ENCODE data around the gene MED14.
A peak's percentile ranks its signal among the peaks of the same experiment; 100 is the strongest.
"Not testable (repeated sequence)": the region's sequence is repeated elsewhere in the genome, so short reads cannot be mapped to it uniquely, and the experiment has no call there.

Gene MED14

DNA sequence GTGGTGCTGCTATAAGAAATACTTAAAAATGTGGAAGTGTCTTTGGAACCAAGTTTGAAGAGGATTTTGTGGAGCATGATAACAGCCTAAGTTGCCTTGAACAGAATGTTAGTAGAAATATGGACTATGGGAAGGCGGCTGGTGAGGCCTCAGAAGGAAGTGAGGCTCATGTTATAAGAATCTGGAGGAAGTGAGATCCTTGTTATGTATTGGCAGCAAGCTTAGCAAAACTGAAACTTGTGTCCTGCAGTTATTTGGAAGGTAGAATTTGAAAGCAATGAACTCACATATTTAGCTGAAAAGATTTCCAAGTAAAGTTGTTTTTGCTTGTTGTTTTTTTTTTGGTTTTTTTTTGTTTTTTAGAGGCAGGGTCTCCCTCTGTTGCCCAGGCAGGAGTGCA, 13.6 kb upstream of the MED14 start:
- DNase-seq (ENCODE audit: low spot score in 2 of 2) (no peak), ATAC-seq (no peak)
- H3K4me3 Mint-ChIP-seq, result no peak overlapping the region
- H3K9me3 Mint-ChIP-seq, result peaks cover 3% of the 10 kb centered on the region
- H3K4me1 Mint-ChIP-seq, result no peaks in the 10 kb centered on the region
- H3K27ac Mint-ChIP-seq, result no peak overlapping the region
- H3K36me3 Mint-ChIP-seq, result no peaks in the 10 kb centered on the region

DNA sequence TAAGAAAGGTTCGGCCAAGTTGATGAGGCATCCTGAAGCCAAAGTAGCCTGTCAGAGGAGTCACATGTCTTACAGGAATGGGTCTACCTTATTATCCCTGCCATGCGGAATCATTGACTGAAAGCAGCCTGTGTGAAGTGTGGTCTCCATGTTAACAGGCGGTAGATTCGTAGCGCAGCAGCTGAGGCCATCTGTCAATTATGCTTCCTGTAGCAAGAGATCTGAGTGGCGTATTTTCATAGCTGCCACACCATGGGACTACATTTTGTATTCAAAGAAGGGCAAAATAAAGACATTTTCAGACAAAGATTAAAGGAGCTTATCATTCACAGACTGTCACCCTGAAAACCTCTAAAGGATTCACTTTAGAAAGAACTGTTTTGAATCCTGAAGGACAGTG, 11.2 kb upstream of the MED14 start:
- H3K27ac Mint-ChIP-seq, result no peak overlapping the region
- H3K4me1 Mint-ChIP-seq, result no peaks in the 10 kb centered on the region
- no peak for DNase-seq (ENCODE audit: low spot score in 2 of 2)
- H3K9me3 Mint-ChIP-seq, result peaks cover 3% of the 10 kb centered on the region
- no peak overlapping the region for H3K4me3 Mint-ChIP-seq
- no peak for ATAC-seq
- H3K36me3 Mint-ChIP-seq, result no peaks in the 10 kb centered on the region

DNA sequence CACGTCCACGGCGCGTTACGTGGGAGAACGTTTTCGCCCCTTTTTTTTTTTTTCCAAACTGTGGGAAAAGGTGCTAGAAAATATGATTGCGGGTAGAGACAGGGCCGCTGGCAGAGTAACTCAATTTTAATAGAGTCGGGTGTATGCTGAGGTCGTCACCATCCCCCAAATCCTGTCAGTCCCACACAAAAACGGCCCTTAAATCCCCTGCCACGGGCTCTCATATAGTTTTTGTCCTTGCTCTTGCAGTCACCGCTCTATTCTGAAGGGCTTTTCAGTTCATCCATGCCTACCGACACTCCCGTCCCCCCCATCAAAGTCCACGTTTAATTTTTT, 796 bp upstream of the MED14 start:
- peaks cover 17% of the 10 kb centered on the region for H3K4me1 Mint-ChIP-seq
- H3K9me3 Mint-ChIP-seq, result no peaks in the 10 kb centered on the region
- ATAC-seq (peak; percentile 1), DNase-seq (ENCODE audit: low spot score in 2 of 2) (no peak)
- H3K36me3 Mint-ChIP-seq, result peaks cover 19% of the 10 kb centered on the region
- H3K27ac Mint-ChIP-seq, result peak overlapping the region; percentile 94
- H3K4me3 Mint-ChIP-seq, result peak overlapping the region; percentile 76

DNA sequence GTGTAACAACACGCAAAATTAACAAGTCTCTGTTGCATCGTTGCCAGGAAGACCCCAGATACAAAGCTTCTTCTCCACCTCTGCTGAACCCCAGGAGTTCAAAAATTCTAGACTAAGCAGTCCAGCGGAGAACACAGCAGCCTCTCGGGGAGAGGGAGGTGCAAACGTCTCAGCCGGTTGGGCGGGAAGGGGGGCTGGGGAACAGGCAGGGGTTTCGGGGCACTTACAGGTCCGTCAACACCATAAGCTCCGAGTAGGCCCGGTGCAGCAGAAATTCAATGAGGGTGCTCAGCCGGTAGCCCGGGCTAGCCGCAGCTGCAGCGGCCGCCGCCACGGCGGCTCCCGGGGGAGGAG, 394 bp downstream of the MED14 start:
- peaks cover 28% of the 10 kb centered on the region for H3K4me1 Mint-ChIP-seq
- H3K36me3 Mint-ChIP-seq, result peaks cover 19% of the 10 kb centered on the region
- H3K9me3 Mint-ChIP-seq, result no peaks in the 10 kb centered on the region
- H3K4me3 Mint-ChIP-seq, result peak overlapping the region; percentile 76
- ATAC-seq (peak; percentile 14), DNase-seq (ENCODE audit: low spot score in 2 of 2) (no peak)
- H3K27ac Mint-ChIP-seq, result peak overlapping the region; percentile 94

DNA sequence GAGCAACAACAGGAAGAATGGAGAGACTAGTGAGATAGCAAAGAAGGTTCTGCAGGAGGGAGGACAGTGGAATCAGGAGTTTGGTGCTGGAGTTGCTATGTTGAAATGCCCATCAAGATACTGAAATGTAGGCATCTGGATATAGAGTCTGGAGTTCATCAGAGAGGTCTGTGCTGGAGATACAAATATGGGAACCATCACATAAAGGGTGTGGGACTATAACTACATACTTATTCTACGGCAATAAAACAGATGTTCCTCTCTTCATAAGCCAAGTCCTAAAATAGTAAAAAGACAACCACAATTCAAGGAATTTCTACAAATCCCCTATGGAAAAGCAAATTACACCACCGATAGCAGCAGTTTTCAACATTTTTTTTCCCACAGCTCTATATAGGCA, 1.6 kb downstream of the MED14 start:
- no peak overlapping the region for H3K27ac Mint-ChIP-seq
- DNase-seq (ENCODE audit: low spot score in 2 of 2), result no peak
- H3K9me3 Mint-ChIP-seq, result no peaks in the 10 kb centered on the region
- ATAC-seq, result no peak
- peaks cover 22% of the 10 kb centered on the region for H3K36me3 Mint-ChIP-seq
- peak overlapping the region; percentile 76 for H3K4me3 Mint-ChIP-seq
- peaks cover 32% of the 10 kb centered on the region for H3K4me1 Mint-ChIP-seq

DNA sequence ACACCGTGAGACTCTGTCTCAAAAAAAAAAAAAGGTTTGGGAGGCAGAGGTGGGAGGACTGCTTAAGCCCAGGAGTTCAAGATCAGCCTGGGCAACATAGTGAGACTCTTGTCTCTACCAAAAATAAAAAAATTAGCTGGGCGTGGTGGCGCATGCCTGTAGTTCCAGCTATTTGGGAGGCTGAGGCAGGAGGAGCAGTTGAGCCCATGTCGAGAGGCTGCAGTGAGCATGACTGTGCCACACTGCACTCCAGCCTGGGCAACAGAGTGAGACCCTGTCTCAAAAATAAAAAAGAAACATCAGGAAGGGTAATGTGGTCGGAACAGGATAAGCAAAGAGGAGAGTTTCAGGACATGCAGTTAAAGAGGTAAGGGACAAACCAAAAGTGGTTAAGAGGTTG, 2.8 kb downstream of the MED14 start:
- not testable (repeated sequence) for ATAC-seq; H3K27ac Mint-ChIP-seq; H3K9me3 Mint-ChIP-seq; DNase-seq (ENCODE audit: low spot score in 2 of 2)
- Mint-ChIP-seq H3K4me3 (peak overlapping the region; percentile 76), H3K4me1 (peaks cover 40% of the 10 kb centered on the region), H3K36me3 (peaks cover 35% of the 10 kb centered on the region)

DNA sequence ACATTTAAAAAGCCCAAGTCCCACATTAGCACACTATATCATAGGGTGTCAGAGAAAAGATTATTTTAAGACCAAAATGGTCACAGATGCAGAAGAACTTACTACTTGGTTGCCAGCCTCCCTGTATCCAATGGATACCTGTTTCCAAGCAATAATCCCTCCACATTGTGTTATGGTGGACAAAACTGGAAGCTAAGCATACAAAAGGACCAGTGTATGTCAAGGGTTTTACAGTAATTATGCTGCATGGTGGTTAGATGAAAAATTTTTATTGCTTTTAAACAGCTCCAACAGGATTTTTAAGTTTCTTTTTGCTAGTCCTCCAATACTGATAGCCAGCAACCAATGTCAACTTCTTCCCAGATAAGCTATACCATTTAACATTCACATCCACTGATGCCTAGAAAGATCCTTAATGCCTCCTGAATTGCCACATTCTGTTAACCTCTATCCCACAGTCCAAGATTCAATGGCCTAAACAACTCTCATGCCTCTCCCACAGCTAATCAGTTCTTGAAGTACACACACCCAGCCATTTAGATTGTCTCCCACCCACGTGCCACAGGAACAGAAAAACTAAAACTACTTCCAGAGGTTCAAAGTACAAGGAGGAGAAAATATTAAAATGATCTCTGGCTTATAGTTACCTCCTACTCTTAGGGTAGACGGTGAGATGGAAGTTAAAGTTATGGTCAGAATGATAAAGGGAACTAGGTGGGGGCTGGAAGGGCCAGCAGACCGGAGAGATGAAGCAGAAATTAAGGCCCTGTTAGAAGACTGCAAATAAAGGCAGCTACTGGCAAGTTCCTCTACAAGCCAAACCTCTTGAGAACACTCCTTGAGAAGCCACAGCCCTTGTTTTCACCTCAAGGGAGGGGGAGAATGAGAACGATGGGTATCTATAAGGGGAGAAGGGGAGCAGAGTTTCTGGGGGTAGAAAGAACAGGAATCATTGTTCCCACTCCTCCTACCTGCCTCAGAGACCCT, 5.5 kb downstream of the MED14 start:
- Mint-ChIP-seq H3K4me1 (peaks cover 42% of the 10 kb centered on the region), H3K36me3 (peaks cover 48% of the 10 kb centered on the region), H3K9me3 (no peaks in the 10 kb centered on the region), H3K27ac (peak overlapping the region; percentile 49), H3K4me3 (peak overlapping the region; percentile 10)
- DNase-seq (ENCODE audit: low spot score in 2 of 2) (no peak), ATAC-seq (no peak)

DNA sequence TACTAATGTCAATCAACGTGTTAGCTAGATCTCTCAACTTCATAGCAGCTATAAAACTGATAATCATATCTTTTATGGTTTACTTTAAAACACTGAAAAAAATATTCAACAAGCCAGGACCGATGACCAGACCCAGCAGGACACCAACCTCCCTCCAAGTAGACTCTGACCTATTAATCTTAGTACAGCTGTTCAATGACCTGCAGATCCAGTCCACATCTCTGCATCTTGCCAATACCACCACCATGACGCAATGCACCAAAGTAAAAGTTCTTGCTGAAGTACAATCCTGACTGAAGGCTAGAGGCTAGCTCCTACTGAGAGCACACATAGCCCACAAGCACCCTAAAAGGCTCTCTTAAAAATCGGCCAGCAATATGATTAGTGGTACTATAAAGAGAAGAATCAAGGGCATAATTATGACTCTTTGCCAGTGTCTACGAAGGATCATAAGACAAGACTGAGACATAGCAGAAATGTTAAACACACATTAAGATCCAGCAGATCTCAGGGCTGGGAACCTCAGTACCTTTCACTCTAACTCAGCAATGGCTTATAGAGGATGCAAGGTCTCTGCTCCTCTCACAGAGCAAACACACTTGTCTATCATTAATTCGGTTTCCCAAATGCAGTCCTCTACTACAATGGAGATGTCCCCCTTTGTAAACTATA, 7.6 kb downstream of the MED14 start:
- no peak overlapping the region for H3K4me3 Mint-ChIP-seq
- DNase-seq (ENCODE audit: low spot score in 2 of 2) (no peak), ATAC-seq (peak; percentile 47)
- H3K4me1 Mint-ChIP-seq, result peaks cover 43% of the 10 kb centered on the region
- H3K27ac Mint-ChIP-seq, result no peak overlapping the region
- H3K9me3 Mint-ChIP-seq, result no peaks in the 10 kb centered on the region
- H3K36me3 Mint-ChIP-seq, result peaks cover 62% of the 10 kb centered on the region

DNA sequence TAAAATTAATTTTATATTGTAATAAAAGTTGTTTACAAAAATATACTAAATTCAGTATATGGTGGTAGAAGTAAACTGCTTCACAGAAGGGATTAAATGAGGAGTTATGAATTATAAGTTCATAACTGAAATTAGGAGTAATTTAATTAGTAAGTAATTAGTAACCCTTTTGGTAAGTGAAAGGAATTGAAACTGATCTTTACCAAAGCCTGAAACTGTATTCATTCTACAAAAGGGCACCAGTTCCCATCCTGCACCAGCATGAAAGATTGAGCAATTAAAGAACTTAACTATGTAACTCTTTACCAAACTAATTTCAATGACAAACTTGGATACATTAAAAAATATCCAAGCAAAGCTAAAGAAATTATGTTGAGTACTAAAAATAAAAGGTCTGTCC, 8.2 kb downstream of the MED14 start:
- peaks cover 45% of the 10 kb centered on the region for H3K4me1 Mint-ChIP-seq
- peaks cover 62% of the 10 kb centered on the region for H3K36me3 Mint-ChIP-seq

DNA sequence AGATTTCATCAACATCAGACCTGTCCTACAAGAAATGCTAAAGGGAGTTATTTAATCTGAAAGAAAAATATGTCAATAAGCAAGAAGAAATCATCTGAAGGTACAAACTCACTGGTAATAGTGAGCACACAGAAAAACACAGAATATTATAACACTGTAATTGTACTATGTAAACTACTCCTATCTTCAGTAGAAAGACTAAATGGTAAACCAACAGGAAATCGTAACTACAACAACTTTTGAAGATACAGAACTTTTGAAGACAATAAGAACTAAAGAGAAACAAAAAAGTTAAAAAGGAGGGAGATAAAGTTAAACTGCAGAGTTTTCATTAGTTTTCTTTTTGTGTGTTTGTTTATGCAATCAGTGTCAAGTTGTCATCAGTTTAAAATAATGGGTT, 12.4 kb downstream of the MED14 start:
- Mint-ChIP-seq H3K4me3 (no peak overlapping the region), H3K36me3 (peaks cover 55% of the 10 kb centered on the region), H3K9me3 (no peaks in the 10 kb centered on the region), H3K27ac (no peak overlapping the region), H3K4me1 (peaks cover 41% of the 10 kb centered on the region)
- DNase-seq (ENCODE audit: low spot score in 2 of 2), result no peak
- ATAC-seq, result no peak

More for the DNA sequence above, 8.2 kb downstream of the MED14 start:
- no peak overlapping the region for H3K27ac Mint-ChIP-seq
- H3K9me3 Mint-ChIP-seq, result no peaks in the 10 kb centered on the region
- peak; percentile 40 for ATAC-seq
- H3K4me3 Mint-ChIP-seq, result no peak overlapping the region
- DNase-seq (ENCODE audit: low spot score in 2 of 2), result no peak

DNA sequence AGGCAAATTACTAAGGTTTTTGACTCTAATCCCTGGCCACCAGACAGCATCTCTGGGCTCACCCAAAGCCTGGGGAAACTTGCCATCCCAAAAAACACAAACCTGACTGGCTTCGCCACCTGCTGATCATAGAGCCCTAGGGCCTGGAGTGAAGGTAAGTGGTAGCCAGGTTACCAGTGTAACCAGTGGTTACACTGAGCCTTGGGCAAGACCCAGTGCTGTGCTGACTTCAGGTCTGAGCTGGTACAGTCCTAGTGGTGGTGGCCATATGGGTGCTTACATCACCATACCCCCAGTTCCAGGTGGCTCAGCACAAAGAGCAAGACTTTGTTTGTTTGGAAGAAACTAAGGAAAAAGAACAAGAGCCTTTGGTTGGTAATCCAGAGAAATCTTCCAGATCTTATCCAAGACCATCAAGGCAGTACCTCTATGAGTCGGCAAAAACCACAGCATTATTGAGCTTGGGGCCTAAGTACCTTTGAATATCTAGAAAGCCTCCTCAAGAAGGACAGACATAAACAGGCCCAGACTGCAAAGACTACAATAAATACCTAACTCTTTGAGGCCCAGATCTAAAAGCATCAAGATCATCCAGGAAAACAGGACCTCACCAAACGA, 13.7 kb downstream of the MED14 start:
- Mint-ChIP-seq H3K27ac (peak overlapping the region; percentile 60), H3K36me3 (peaks cover 48% of the 10 kb centered on the region), H3K4me1 (peaks cover 38% of the 10 kb centered on the region), H3K4me3 (no peak overlapping the region), H3K9me3 (no peaks in the 10 kb centered on the region)
- ATAC-seq, result no peak
- no peak for DNase-seq (ENCODE audit: low spot score in 2 of 2)

DNA sequence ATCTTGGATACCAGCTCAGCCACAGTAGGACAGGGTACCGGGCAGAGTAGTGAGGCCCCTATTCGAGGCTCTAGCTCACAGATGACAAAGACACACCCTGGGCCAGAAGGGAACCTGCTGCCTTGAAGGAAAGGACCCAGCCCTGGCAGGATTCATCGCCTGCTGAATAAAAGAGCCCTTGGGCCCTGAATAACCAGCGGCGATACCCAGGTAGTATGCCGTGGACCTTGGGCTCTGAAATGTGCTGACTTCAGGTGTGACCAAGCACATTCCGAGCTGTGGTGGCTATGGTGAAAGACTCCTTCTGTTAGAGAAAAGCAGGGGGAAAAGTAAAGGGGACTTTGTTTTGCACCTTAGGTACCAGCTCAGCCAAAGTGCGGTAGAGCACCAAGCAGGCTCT, 14.6 kb downstream of the MED14 start:
- DNase-seq (ENCODE audit: low spot score in 2 of 2), result no peak
- no peak for ATAC-seq
- Mint-ChIP-seq H3K9me3 (no peaks in the 10 kb centered on the region), H3K36me3 (peaks cover 44% of the 10 kb centered on the region), H3K27ac (no peak overlapping the region), H3K4me1 (peaks cover 43% of the 10 kb centered on the region), H3K4me3 (no peak overlapping the region)

DNA sequence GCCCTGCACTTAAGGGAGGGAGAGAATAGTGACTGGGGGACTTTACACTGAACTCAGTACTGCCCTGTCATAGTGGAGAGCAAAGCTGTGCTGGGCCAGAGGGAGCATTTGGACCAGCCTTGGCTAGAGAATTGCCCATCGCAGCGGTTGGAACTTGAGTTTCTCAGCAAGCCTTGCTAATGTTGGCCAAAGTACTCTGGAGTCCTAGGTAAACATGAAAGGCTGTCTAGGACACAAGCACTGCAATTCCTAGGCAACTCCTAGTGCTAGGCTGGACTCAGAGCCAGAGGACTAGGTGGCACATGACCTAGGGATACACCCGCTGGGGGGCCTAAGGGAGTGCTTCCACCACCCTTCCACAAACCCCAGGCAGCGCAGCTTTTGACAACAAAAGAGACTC, 15.0 kb downstream of the MED14 start:
- ATAC-seq (no peak), DNase-seq (ENCODE audit: low spot score in 2 of 2) (no peak)
- no peaks in the 10 kb centered on the region for H3K9me3 Mint-ChIP-seq
- H3K36me3 Mint-ChIP-seq, result peaks cover 42% of the 10 kb centered on the region
- no peak overlapping the region for H3K27ac Mint-ChIP-seq
- no peak overlapping the region for H3K4me3 Mint-ChIP-seq
- H3K4me1 Mint-ChIP-seq, result peaks cover 44% of the 10 kb centered on the region

DNA sequence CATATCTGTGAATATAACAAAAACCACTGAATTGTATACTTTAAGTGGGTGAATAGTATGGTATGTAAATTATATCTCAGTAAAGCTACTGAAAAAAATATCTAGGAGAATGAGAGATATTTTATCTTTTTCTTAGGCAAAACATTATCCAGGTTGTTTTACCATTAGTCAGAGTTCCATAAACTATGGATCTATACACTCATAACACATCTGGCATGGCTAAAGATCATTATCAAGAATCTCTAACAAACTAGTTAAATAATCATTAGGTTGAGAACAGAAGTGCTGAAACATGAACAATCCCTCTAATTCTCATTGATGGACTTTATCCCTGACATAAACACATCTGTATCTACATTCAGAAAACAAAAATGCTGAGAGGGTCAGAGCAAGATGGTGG, 15.6 kb downstream of the MED14 start:
- no peak for ATAC-seq
- Mint-ChIP-seq H3K27ac (no peak overlapping the region), H3K9me3 (no peaks in the 10 kb centered on the region), H3K4me3 (no peak overlapping the region), H3K4me1 (peaks cover 44% of the 10 kb centered on the region), H3K36me3 (peaks cover 42% of the 10 kb centered on the region)
- no peak for DNase-seq (ENCODE audit: low spot score in 2 of 2)

DNA sequence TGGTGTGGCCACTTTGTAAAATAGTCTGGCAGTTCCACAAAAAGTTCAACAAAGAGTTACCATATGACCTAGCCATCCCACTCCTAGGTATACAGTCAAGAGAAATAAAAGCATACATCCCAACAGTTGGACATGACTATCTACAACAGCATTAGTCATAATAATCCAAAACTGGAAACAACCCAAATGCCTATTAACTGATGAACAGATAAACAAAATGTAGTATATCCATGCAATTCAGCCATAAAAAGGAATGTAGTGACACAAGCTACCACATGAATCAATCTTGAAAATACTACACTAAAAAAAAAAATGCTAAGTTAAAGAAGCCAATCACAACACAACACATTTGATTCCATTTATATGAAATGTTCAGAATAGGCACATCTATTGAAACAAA, 16.1 kb downstream of the MED14 start:
- Mint-ChIP-seq H3K4me1 (peaks cover 42% of the 10 kb centered on the region), H3K27ac (no peak overlapping the region), H3K9me3 (no peaks in the 10 kb centered on the region), H3K4me3 (no peak overlapping the region), H3K36me3 (peaks cover 39% of the 10 kb centered on the region)
- ATAC-seq, result no peak
- no peak for DNase-seq (ENCODE audit: low spot score in 2 of 2)

DNA sequence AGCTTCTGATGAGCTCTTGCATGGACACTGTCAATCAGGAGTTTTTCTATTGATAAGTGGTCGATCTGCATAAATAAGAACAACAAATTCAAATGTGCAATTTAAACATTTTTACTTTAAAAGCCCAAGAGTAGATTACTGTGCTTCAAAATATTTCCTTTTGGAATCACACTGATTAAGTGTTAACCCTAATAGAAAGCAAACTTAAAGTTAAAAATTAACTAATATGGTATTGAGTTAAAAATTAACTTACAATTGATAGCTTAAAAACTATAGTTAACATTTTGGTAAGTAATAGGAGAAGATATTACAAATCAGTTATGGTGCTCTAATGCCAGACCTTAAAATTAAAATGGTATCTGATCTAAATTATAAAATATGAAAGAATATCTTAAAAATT, 25.9 kb downstream of the MED14 start:
- no peak for ATAC-seq
- no peak for DNase-seq (ENCODE audit: low spot score in 2 of 2)
- no peaks in the 10 kb centered on the region for H3K9me3 Mint-ChIP-seq
- H3K36me3 Mint-ChIP-seq, result peaks cover 99% of the 10 kb centered on the region
- H3K27ac Mint-ChIP-seq, result no peak overlapping the region
- H3K4me3 Mint-ChIP-seq, result no peak overlapping the region
- H3K4me1 Mint-ChIP-seq, result peaks cover 6% of the 10 kb centered on the region

Measured in stimulated activated effector memory CD8-positive, alpha-beta T cell treated with anti-CD3 and anti-CD28 coated beads, Interleukin-12 subunit alpha, Interleukin-12 subunit beta, amount 100 ng/mL, for 72 hours (primary cell).